ENCODE measurements around the gene MFF. TPM values are rescaled to one million over a fixed set of nuclear protein-coding genes. Genes with fewer than 3 reads are reported as not detected.

MFF gene
- total RNA-seq, 6 donors from 2014 or later: 47.6 to 103 (median 74.5) TPM

DNA sequence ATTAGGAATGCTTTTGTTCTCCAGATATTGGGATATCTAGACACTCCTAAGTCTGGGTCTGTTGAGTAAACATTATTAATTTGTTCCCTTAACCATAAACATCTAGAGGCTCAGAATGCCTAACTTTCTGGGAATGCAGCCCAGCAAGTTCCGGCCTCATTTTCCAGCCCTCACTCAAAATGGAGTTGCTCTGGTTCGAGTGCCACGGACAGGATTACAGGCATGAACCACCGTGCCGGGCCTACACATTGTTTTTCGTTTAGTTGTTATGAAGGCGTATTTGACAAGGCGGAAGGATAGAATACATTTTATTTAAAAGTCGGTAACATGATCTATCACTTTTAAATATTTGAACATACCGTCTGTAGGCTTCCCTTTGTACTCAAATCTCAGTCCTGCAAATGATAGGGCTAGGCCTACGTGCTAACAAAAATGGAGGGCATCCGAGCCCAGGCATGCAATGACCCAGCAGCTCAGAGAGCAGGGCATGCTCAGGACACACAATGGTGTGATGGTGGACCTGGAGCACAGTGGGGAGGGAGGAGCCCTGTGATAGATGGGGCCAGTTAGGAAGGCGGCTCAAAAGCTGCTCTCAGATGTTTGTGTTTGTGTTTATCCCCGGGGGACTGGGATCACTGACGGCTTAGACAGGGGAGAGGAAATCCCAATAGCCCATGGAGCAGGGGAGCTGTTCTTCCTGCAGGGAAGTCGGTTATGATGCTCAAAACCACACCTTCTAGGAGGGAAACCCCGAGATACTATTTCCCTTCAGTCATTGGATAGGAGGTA lies 65.6 kb downstream of the MFF start:
- DNase-seq: no peak
- H3K4me1 ChIP-seq: no peaks in the 10 kb centered on the region
- WGBS, 2 donors: 78 to 88% methylated on average over 17 of the region's 17 CpGs

DNA sequence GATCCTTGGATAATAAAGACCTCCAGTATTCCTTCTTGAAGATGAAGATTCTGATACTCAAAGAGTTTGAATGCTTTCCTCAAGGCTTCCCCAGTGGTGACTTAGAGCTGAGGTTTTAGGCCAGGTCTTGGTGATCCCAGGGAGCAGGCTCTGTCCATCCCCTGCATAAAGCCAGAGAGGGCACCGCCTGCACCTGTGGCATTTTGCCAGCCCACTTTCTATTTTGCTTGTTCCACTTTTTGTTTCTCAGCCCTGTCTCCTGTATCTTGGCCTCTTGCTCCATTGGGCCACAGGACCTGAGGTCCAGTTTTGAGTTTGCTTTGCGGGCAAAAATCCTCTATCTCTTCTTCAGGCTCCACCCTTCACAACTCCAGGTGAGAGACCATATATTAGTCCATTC lies 69.3 kb downstream of the MFF start:
- no peaks in the 10 kb centered on the region for H3K27me3 ChIP-seq
- no peaks in the 10 kb centered on the region for H3K4me1 ChIP-seq
- H3K27ac ChIP-seq: no peak overlapping the region
- TF ChIP-seq EP300 (IDR thresholded peaks at IDR 0.05): no peak
- ATAC-seq (ENCODE audit: low FRiP score in 2 of 2) (no peak), DNase-seq (no peak)
- H3K9me3 ChIP-seq: no peaks in the 10 kb centered on the region
- H3K4me3 ChIP-seq: no peak overlapping the region
- no peaks in the 10 kb centered on the region for H3K36me3 ChIP-seq
- 82 to 94% methylated on average over 2 of the region's 2 CpGs for WGBS, 2 donors

More for the DNA sequence above, 65.6 kb downstream of the MFF start:
- ATAC-seq (ENCODE audit: low FRiP score in 2 of 2): no peak
- H3K36me3 ChIP-seq: no peaks in the 10 kb centered on the region
- no peaks in the 10 kb centered on the region for H3K27me3 ChIP-seq
- no peaks in the 10 kb centered on the region for H3K9me3 ChIP-seq
- no peak overlapping the region for H3K4me3 ChIP-seq
- no peak for TF ChIP-seq POLR2A (IDR thresholded peaks at IDR 0.05)
- no peak for TF ChIP-seq EP300 (IDR thresholded peaks at IDR 0.05)
- no peak for TF ChIP-seq POLR2AphosphoS5 (IDR thresholded peaks at IDR 0.05)
- TF ChIP-seq, protein P1, sequence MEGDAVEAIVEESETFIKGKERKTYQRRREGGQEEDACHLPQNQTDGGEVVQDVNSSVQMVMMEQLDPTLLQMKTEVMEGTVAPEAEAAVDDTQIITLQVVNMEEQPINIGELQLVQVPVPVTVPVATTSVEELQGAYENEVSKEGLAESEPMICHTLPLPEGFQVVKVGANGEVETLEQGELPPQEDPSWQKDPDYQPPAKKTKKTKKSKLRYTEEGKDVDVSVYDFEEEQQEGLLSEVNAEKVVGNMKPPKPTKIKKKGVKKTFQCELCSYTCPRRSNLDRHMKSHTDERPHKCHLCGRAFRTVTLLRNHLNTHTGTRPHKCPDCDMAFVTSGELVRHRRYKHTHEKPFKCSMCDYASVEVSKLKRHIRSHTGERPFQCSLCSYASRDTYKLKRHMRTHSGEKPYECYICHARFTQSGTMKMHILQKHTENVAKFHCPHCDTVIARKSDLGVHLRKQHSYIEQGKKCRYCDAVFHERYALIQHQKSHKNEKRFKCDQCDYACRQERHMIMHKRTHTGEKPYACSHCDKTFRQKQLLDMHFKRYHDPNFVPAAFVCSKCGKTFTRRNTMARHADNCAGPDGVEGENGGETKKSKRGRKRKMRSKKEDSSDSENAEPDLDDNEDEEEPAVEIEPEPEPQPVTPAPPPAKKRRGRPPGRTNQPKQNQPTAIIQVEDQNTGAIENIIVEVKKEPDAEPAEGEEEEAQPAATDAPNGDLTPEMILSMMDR (IDR thresholded peaks at IDR 0.05): no peak
- H3K27ac ChIP-seq: no peak overlapping the region

GRCh38 chr2:227395556-227395955 lies 70.5 kb downstream of the MFF start:
- TF ChIP-seq, protein P1 (IDR thresholded peaks at IDR 0.05): no peak
- TF ChIP-seq EP300 (IDR thresholded peaks at IDR 0.05) (no peak), POLR2A (IDR thresholded peaks at IDR 0.05) (no peak), POLR2AphosphoS5 (IDR thresholded peaks at IDR 0.05) (no peak)
- no peaks in the 10 kb centered on the region for H3K36me3 ChIP-seq
- no peak for DNase-seq
- no peaks in the 10 kb centered on the region for H3K9me3 ChIP-seq
- H3K4me3 ChIP-seq: no peak overlapping the region
- no peaks in the 10 kb centered on the region for H3K4me1 ChIP-seq
- H3K27ac ChIP-seq: no peak overlapping the region
- no peaks in the 10 kb centered on the region for H3K27me3 ChIP-seq
- WGBS, 2 donors: 55 to 58% methylated on average over 1 of the region's 1 CpG
- ATAC-seq (ENCODE audit: low FRiP score in 2 of 2): peak in 1 of 2 donors; percentile 15

DNA sequence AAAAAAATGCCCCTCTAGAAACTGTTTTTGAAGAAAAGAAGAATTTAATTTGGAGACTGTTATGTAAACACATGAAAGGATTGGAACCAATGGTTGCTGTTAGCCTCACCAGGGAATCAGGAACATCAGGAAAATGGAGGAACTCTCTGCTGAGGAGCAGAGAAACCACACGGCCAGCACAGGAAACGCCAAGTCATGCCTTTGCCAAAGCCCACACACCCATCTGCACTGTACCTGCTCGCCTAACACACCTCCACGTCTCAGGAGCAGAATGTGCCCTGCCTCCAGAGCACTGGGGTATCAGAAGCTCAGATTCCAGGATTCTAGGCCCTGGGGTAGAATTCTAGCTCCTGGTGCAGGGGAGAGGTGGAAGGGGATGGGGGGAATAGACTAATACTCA lies 72.5 kb downstream of the MFF start:
- Histone ChIP-seq H3K27me3 (no peaks in the 10 kb centered on the region), H3K27ac (no peak overlapping the region), H3K4me3 (no peak overlapping the region), H3K36me3 (no peaks in the 10 kb centered on the region), H3K9me3 (no peaks in the 10 kb centered on the region), H3K4me1 (no peaks in the 10 kb centered on the region)
- TF ChIP-seq, protein P1 (IDR thresholded peaks at IDR 0.05): no peak
- no peak for TF ChIP-seq EP300 (IDR thresholded peaks at IDR 0.05)
- TF ChIP-seq POLR2AphosphoS5 (IDR thresholded peaks at IDR 0.05): no peak
- no peak for TF ChIP-seq POLR2A (IDR thresholded peaks at IDR 0.05)
- DNase-seq: no peak
- ATAC-seq (ENCODE audit: low FRiP score in 2 of 2): no peak
- 38 to 55% methylated on average over 4 of the region's 4 CpGs for WGBS, 2 donors

DNA sequence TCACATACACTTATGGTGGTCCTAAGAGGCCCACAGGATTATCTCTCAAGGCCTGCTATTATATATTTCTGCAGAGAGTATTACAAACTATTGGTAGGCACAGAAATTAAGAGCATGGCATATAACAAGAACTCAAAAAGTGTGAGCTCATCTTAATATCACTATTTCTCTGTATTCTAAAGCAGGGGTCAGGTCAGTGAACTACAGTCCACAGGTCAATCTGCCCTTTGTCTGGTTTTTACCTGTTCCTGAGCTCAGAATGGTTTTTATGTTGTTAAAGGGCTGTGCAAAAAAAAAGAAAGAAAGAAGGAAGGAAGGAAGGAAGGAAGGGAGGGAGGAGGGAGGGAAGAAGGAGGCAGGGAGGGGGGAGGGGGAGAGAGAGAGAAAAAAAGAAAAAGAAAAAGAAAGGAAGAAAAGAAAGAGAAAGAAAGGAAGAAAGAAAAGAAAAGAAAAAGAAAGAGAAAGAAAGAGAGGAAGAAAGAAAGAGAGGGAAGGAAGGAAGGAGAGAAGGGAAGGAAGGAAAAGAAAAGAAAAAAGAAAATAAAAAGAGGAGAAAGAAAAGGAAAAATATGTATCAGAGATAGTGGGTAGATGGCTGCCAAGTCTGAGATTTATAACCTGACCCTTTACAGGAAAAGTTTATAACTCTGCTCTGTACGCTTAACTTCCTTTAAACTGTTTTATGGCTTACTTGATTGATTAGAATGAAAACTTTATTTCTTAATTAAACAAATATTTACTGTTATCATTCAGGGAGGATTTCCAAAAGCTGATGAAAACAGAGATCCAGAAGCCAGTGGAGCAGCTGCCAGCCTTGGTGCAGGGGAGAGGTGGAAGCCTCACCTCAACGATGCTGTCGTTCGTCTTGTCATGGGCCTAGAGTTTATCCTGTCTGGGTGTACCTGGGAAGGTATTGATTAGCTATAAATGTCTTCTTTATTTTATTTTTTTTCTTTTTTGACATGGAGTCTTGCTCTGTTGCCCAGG lies 73.9 kb downstream of the MFF start:
- WGBS, 2 donors: 80% methylated on average over 4 of the region's 4 CpGs
- no peak overlapping the region for H3K27ac ChIP-seq
- no peaks in the 10 kb centered on the region for H3K4me1 ChIP-seq
- DNase-seq (no peak), ATAC-seq (ENCODE audit: low FRiP score in 2 of 2) (no peak)
- TF ChIP-seq EP300 (IDR thresholded peaks at IDR 0.05) (no peak), POLR2A (IDR thresholded peaks at IDR 0.05) (no peak), POLR2AphosphoS5 (IDR thresholded peaks at IDR 0.05) (no peak)
- TF ChIP-seq, protein P1 (IDR thresholded peaks at IDR 0.05): no peak
- H3K9me3 ChIP-seq: no peaks in the 10 kb centered on the region
- no peaks in the 10 kb centered on the region for H3K27me3 ChIP-seq
- H3K4me3 ChIP-seq: no peak overlapping the region
- no peaks in the 10 kb centered on the region for H3K36me3 ChIP-seq

All from upper lobe of left lung (tissue), 6 donors.